Measurements from ENCODE around the gene CCL19.

The CCL19 gene

GRCh38 chr9:34674440-34674839, 16.6 kb downstream of the CCL19 start:
- H3K4me3 ChIP-seq (ENCODE audit: low read depth, low read length) = no peak overlapping the region
- no peak for TF ChIP-seq CTCF (conservative IDR thresholded peaks at IDR 0.05; ENCODE audit: low read depth, low read length)
- DNase-seq (ENCODE audit: low read depth) = no peak

GRCh38 chr9:34671307-34671706, 19.8 kb downstream of the CCL19 start:
- DNase-seq (ENCODE audit: low read depth) = no peak
- H3K4me3 ChIP-seq (ENCODE audit: low read depth, low read length) = no peak overlapping the region
- no peak for TF ChIP-seq CTCF (conservative IDR thresholded peaks at IDR 0.05; ENCODE audit: low read depth, low read length)

- H3K4me3 ChIP-seq (ENCODE audit: low read depth, low read length) = no peak overlapping the region
- DNase-seq (ENCODE audit: low read depth) = no peak
- TF ChIP-seq CTCF (conservative IDR thresholded peaks at IDR 0.05; ENCODE audit: low read depth, low read length) = no peak
These were observed 21.1 kb downstream of the CCL19 start for GRCh38 chr9:34669809-34670562.

- no peak for TF ChIP-seq CTCF (conservative IDR thresholded peaks at IDR 0.05; ENCODE audit: low read depth, low read length)
- H3K4me3 ChIP-seq (ENCODE audit: low read depth, low read length) = peak overlapping the region; percentile 72
- peak; percentile 97 for DNase-seq (ENCODE audit: low read depth)
These were observed 25.5 kb downstream of the CCL19 start for GRCh38 chr9:34665381-34666250.

- DNase-seq (ENCODE audit: low read depth) = no peak
- TF ChIP-seq CTCF (conservative IDR thresholded peaks at IDR 0.05; ENCODE audit: low read depth, low read length) = no peak
- peak overlapping the region; percentile 72 for H3K4me3 ChIP-seq (ENCODE audit: low read depth, low read length)
These were observed 26.1 kb downstream of the CCL19 start for GRCh38 chr9:34665067-34665380.

GRCh38 chr9:34664281-34665066, 26.6 kb downstream of the CCL19 start:
- peak; percentile 89 for TF ChIP-seq CTCF (conservative IDR thresholded peaks at IDR 0.05; ENCODE audit: low read depth, low read length)
- DNase-seq (ENCODE audit: low read depth) = peak; percentile 80
- H3K4me3 ChIP-seq (ENCODE audit: low read depth, low read length) = peak overlapping the region; percentile 72

Measured in choroid plexus epithelial cell (primary cell).